Measurements from ENCODE around the gene GRAP2. TPM values are rescaled to one million over a fixed set of nuclear protein-coding genes. Genes with fewer than 3 reads are reported as not detected.

Gene GRAP2
- total and polyA plus RNA-seq, 9 of the 15 experiments (the other 6 are each of a cell fraction or from before 2014, with no cell fraction given) = 4.8 to 88.7 (median 60.4) TPM

GRCh38 chr22:39959640-39960447 is 59.0 kb downstream of the GRAP2 start, which contains the start of gene TMA7B:
TMA7B (plus strand) TSS chr22:39960397; CDS start chr22:39964375, 3,978 bp downstream.
- BruUV-seq (replicated peaks) = no TSS peak
- WGBS (ENCODE audit: insufficient coverage, low coverage, missing lambda C conversion rate) = 48% methylated on average over 13 of the region's 14 CpGs
- Histone ChIP-seq H4K20me1 (replicated peaks; ENCODE audit: control insufficient read depth, insufficient read depth, low read length) (no peaks in the 10 kb centered on the region), H3K4me1 (replicated peaks in 1 of 2; ENCODE audit: control insufficient read depth in 2 of 2, insufficient read depth in 2 of 2, low read length in 2 of 2) (peaks cover 24 to 41% of the 10 kb centered on the region in 2 experiments), H3K9me1 (ENCODE audit: control insufficient read depth, insufficient read depth, low read length) (peaks cover 3% of the 10 kb centered on the region), H3K36me3 (ENCODE audit: control insufficient read depth, insufficient read depth, low read length) (peaks cover 92% of the 10 kb centered on the region), H3K27ac (ENCODE audit: extremely low read depth, low read depth, low read length) (peak within 1 kb of the TSS; percentile 95), H3K79me2 (ENCODE audit: control insufficient read depth, insufficient read depth, low read length) (no peaks in the 10 kb centered on the region; the same call in 2 of the 3 replicates), H3K4me2 (ENCODE audit: insufficient read depth, low read length) (peak within 1 kb of the TSS; percentile 29; the same call in 1 of the 2 replicates), H2AFZ (ENCODE audit: low read depth, low read length) (peak within 1 kb of the TSS; percentile 70; the same call in 1 of the 2 replicates), H3K9me3 (replicated peaks; ENCODE audit: control insufficient read depth, insufficient read depth, low read depth, low read length) (0 out of 2 replicates have a peak, but pooled peaks cover 3% of the 10 kb centered on the region), H3K9ac (ENCODE audit: insufficient read depth in 1 of 2, low read depth in 2 of 2, low read length in 2 of 2) (peak within 1 kb of the TSS; percentile 62 to 75), H3K4me3 (no peak within 1 kb of the TSS), H3K27me3 (ENCODE audit: control insufficient read depth in 2 of 2, insufficient read depth in 2 of 2, low read length in 2 of 2) (no peaks in the 10 kb centered on the region)
- ChIA-PET CTCF (ENCODE audit: low intra/inter-chr PET ratio) (no interaction called here), POLR2A (interaction anchor here (1.1 to 2.4 kb wide), 3 partner anchors 13 to 17 kb away, joined by 3 to 13 read pairs (median 3); no protein-coding TSS in a partner anchor)
- peak; percentile 77 for ATAC-seq
- DNase-seq (ENCODE audit: extremely low read depth in 1 of 4, low spot score in 3 of 4) = peak; percentile 49 to 68 (median 53)
- FAIRE-seq = peak; percentile 89
- intact Hi-C loops (cut with micrococcal nuclease) = no loop called here
- in situ Hi-C loops (cut with MboI) = no loop called here
- TF ChIP-seq SMAD4 (CRISPR knock-in tag; conservative IDR thresholded peaks at IDR 0.05) (peak; percentile 33; the same call in 1 of the 2 replicates), FOXJ3 (CRISPR knock-in tag; IDR thresholded peaks at IDR 0.05) (no peak), RBM17 (IDR thresholded peaks at IDR 0.05; ENCODE audit: borderline replicate concordance, low read depth, low read length) (no peak), UBTF (IDR thresholded peaks at IDR 0.05; ENCODE audit: borderline replicate concordance in 1 of 2, low read depth in 2 of 2, low read length in 2 of 2) (0 out of 4 replicates have a peak, but pooled peaks of 1 of the 2 experiments have one; percentile 36), GATA2 (CRISPR knock-in tag; IDR thresholded peaks at IDR 0.05) (no peak), CUX1 (CRISPR knock-in tag; IDR thresholded peaks at IDR 0.05) (no peak), ZNF175 (CRISPR knock-in tag; IDR thresholded peaks at IDR 0.05; ENCODE audit: low read depth) (peak; percentile 64; the same call in 1 of the 2 replicates), MEF2A (IDR thresholded peaks at IDR 0.05; ENCODE audit: control insufficient read depth, low read depth, low read length) (no peak), SMARCA4 (IDR thresholded peaks at IDR 0.05) (peak; percentile 16; the same call in 1 of the 2 replicates), HNRNPL (IDR thresholded peaks at IDR 0.05; ENCODE audit: low read depth, low read length) (no peak), TCF15 (CRISPR knock-in tag; IDR thresholded peaks at IDR 0.05) (no peak), ZFPM2 (CRISPR knock-in tag; IDR thresholded peaks at IDR 0.05) (no peak), ZC3H4 (CRISPR knock-in tag; IDR thresholded peaks at IDR 0.05; ENCODE audit: borderline replicate concordance) (no peak)

Measured in K562 (cell line).